GM20431 (cell line): ENCODE results near the gene PTPRN2.

Source experiments
- in situ Hi-C: fragments of 300-500 bp; cut with MseI, MboI; formaldehyde crosslinking; loops from one replicate; pipeline ENCODE4 v1.15.0; 2020; ENCODE audit warnings: low sequenced_read_pairs; ENCODE audit not compliant: unreplicated experiment

PTPRN2 gene

DNA sequence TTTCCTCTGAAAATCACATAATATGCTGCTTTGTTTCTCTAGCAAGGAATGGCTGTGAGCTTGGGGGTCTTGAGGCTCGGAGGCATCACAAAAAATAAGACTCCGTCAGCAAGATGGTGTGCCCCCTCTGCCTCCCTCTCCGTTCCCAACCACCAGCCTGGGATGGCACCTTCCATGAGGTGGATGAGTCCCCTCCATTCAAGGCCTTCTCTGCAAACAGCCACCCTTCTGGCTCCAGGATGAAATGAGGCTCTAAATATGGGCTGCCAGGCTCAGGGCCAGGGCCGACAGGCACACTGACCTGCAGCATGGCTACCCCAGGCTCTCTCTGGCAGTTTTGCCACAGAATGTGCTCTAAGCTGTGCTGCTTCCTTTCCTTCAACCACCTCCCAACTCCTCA lies 521.5 kb downstream of the PTPRN2 start:
- in situ Hi-C loops = loop anchor here (10.0 kb wide), 1 partner anchor 61 kb away; no protein-coding TSS in a partner anchor

DNA sequence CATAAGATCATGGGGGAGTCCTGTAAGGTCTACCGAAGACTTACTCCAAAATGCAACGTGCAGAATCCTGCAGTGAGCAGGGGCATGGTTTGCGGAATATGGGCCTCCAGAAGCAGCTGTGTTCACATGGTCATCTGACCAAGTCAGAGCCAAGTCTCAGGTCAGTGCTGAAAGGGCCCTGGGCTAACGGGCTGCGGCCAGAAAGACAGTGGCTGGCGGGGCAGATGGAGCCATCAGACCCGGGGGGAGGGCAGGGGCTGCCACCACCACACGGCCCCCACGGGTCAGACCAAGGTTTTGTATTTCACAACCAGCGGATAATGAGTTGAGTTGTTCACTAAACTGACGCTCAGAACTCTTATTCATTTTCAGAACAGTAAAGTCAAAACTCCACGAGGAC lies 522.3 kb downstream of the PTPRN2 start:
- in situ Hi-C loops = loop anchor here (10.0 kb wide), 1 partner anchor 61 kb away; no protein-coding TSS in a partner anchor

DNA sequence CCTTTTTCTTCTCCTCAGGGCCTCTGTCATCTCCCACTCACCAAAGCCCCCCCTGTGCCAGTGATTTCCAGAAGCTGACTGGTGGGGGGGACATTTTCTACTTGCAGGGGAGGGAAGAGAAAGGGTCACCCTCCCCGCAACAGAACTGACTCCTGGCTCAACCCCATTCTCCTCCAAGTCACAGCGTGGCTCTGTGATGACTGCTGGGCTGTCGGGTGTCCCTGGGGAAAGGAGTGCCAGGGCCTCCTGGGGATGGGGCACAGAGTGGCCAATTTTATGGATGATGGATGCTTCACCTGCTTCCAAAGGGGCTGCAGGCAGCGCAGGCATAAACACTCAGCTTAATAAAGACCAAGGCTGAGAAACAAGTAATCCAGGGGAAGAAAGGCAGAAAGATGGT lies 523.0 kb downstream of the PTPRN2 start:
- in situ Hi-C loops = loop anchor here (10.0 kb wide), 1 partner anchor 60 kb away; no protein-coding TSS in a partner anchor

DNA sequence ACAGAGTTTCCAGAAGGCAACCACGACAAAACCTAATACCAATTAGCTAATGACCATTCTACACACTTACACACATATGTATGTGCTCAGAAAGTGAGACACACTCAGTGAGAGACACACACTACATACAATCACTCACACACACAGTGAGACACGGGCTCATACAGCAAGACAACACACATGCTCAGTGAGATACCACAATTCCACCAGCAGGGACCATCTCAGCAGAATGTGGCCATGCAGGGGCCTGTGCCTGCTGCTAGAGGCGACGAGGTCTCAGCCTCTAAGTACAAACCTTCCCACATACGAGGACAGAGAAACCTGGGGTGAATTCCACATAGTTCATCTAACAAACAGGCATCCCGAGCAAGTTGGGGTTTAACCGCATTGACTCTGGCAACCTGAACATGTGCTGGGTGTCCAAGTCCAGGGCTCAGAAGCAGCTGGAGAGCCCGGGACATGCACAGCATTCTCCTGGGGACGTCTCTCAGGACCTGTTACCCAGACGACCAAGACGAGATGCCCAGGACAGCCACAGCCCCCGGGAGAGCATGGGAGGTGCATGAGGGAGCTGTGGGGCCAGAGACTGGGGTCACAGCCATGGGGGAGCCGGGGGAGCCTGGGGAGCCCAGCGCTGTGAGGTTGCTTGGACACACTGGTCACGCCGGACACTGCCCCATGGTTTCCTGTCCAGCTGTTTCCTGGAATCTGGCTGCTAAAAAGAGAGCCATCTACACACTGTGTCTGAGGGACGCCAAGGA lies 523.6 kb downstream of the PTPRN2 start:
- in situ Hi-C loops = loop anchor here (10.0 kb wide), 1 partner anchor 59 kb away; no protein-coding TSS in a partner anchor

DNA sequence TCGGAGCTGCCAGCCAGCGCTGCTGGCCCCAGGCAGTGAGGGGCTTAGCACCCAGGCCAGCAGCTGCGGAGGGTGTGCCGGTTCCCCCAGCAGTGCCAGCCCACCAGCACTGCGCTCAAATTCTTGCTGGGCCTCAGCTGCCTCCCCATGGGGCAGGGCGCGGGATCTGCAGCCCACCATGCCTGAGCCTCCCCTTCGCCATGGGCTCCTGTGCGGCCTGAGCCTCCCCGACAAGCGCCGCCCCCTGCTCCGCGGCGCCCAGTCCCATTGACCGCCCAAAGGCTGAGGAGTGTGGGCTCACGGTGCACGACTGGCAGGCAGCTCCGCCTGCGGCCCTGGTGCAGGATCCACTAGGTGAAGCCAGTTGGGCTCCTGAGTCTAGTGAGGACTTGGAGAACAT lies 525.0 kb downstream of the PTPRN2 start:
- in situ Hi-C loops = loop anchor here (10.0 kb wide), 1 partner anchor 58 kb away; no protein-coding TSS in a partner anchor

DNA sequence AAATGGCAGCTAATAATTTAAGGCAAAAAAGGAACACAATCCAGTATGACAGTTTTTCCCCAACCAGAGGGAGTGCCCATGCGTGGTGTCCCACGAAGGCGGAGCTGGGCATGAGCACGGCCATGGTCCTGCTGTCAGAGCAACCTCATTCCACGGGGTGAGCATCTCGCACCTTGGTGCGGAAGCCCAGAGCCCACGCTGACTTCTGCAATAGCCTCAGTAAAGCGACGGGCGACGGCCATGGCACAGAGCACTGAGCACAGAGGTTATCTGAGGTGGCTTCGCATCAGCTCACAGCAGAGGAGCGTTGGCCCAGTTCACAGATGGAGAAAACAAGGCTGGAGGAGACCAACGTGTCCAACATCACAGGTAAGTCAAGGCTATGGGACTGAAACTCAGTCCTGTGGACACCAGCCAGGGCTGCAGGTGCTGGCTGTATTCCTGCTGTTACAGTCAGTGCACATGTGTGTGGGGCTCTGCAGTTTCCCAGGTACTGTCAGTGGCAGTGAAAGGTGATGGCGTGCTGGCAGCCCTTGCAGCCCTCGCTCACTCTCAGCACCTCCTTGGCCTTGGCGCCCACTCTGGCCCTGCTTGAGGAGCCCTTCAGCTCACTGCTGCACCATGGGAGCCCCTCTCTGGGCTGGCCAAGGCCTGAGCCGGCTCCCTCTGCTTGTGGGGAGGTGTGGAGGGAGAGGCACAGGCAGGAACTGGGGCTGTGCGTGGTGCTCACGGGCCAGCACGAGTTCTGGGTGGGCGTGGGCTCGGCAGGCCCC lies 525.6 kb downstream of the PTPRN2 start:
- in situ Hi-C loops = loop anchor here (10.0 kb wide), 1 partner anchor 57 kb away; no protein-coding TSS in a partner anchor

DNA sequence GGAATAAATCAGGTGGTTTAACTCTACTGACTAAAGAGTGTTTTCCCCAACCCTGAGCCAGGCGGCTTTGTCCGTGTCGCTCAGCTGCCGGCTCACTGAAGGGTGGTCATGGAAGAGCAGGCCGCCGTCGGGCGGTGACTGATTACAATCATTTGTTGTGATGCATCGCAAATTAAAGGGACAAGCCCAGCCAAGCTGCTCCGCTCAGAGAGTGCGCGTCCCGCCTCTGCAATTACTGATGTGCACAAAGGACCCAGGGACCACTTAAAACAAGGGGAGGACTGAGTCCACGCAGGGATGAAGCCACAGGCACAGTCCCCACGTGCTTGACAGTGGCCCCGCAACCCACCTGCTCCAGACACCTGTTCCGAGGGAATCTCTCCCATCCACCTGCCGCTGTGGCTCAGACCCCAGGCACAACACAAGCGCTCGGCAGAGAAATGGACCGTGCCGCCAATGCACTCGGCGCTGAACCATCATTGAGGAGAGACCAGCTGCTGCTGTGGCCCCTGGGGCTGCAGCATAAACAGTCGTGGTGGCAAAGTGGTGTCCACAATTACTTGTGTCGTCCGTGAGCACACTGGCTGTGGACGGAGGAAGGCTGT lies 526.5 kb downstream of the PTPRN2 start:
- in situ Hi-C loops = loop anchor here (10.0 kb wide), 1 partner anchor 56 kb away; no protein-coding TSS in a partner anchor

DNA sequence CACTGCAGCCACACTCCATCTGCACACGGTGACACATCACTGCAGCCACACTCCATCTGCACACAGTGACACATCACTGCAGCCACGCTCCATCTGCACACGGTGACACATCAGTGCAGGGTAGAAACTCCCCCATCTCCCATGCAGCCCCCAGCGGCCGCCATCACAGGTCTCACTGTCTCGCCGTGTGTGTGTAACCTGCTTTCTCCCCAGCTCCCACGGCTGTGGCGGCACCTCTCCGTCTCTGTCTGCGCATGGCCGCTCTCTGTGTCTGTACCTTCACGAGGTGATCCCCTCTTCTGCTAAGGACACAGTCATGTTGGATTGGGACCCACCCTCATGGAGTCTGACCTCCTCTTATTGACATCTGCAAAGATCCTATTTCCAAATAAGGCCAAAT lies 527.4 kb downstream of the PTPRN2 start:
- in situ Hi-C loops = loop anchor here (10.0 kb wide), 1 partner anchor 55 kb away; no protein-coding TSS in a partner anchor

DNA sequence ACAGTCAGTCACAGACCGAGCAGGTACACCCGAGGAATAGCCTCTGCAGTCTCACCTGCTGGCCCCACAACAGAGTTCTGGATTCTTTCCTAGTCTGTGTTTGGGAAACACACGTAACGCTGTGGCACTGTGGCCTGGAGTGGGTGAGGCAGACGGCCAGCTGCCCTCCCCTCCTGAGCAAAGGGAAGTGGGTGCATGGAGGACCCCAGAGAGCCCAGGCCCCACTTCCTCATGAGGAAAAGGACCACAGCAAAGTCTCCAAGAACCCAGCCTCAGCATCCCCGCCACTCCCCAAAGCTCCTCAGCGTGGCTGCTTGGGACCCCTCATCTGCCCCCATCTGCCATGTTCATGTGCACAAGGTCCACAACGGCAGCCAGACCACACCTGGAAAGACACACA lies 530.2 kb downstream of the PTPRN2 start:
- in situ Hi-C loops = no loop called here

DNA sequence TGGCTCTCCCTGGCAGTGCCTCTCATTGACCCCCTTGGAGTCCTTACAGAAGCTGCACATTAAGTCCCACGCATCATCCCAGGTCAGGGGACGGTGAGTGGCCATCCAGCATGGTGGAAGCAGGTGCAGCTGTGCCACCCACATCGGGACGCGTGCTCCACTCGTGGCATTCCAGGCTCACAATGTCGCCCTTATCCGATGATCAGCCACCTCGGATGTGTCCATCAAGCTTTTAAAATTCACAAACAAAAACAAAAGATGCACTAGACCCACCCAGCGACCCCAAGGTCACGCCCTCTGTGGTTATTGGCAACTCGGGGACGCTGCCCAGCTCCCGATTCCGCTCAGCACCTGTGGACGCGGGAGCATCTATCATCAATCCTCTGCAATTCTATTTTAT lies 530.9 kb downstream of the PTPRN2 start:
- in situ Hi-C loops = no loop called here

DNA sequence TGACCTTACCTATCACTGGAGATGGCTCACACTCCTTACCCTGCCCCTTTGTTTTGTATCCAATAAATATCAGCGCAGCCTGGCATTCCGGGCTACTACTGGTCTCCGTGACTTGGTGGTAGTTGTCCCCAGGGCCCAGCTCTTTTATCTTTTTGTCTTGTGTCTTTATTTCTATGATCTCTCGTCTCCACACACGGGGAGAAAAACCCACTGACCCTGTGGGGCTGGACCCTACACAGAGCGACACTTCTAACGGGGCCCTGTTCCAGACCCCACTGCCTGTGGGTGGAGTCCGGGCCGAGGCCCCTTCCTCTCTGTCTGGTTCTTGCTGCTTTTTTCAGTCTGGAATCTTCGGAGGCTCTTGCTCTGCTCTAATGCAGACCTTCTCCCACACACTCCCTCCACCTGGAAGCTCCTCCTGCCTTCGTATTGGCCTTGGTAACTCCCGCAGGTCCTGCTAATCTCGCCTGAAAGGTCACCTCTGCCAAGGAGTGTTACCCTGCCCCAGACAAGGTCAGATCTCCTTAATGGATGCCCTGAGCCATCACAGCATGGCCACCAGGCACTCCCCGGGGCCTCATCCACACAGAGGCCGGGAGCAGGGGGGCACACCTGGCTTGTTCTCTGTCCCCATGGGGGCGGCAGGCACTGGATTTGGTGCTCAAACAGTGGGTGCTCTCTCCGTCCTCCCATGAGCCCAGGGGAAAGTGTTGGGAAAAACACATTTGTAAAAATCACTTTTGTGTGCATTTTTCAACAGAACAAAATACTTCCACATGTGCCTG lies 531.7 kb downstream of the PTPRN2 start:
- in situ Hi-C loops = no loop called here

DNA sequence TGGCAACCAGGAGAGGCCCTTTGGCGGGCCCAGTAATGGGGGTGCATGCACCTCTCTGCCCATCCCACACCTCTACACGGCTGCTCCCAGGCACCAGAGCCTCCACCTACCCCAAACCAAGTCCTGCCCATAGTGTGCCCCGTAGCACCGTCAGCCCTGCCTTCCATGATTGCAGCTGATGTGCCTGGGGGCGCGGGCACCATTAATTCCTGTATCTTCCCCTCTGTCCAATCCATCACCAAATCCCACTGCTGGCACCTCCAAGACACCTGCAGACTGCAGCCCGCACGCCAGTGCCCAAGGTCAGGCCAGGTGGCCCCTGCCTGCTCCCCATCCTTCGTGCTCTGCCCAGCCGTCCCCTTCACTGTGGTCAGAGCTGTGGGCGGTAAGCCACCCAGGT lies 533.0 kb downstream of the PTPRN2 start:
- in situ Hi-C loops = no loop called here

DNA sequence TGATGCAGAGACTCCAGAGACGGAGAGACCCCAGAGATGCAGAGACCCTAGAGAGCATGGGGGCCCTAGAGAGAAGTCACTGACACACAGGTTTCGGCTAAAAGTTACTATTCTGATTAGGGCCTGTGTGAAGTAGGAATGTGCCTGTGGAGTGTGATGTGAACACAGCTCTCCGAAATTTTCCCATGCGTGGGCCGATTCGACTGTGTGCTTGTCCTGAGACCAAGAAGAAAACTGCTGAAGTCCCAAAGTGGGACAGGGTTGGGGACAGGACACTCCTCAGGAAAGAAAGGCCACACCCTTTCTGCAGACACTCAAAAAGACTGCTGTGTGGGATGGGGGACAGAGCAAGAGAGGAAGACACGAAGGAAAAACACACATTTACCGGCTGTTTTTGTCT lies 533.5 kb downstream of the PTPRN2 start:
- in situ Hi-C loops = no loop called here

DNA sequence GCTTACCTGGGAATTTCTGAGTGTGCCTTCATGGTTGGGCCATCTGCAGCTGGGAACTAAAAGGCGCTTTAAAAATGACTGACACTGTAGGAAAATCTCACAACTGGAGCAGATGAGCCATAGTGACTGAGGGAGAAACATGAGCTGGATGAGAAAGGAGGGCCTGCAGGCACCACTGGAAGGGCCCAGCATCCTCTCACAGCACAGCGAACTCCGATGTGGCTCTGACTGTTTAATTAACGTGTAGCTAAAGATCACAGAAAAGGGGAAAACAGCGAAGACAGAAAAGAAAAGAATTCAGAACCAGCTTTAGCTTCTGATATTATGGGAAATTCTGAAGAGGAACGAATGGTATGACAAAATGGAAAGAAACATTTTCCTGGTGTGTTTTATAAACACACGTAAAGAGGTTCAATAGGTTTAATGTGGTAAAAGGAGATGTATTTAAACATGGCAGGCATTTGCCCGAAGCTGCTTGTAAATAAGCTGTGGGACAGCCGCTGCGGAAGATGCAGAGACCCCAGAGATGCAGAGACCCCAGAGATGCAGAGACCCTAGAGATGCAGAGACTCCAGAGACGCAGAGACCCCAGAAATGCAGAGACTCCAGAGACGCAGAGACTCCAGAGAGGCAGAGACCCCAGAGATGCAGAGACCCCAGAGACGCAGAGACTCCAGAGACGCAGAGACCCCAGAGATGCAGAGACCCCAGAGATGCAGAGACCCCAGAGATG lies 534.3 kb downstream of the PTPRN2 start:
- in situ Hi-C loops = no loop called here

DNA sequence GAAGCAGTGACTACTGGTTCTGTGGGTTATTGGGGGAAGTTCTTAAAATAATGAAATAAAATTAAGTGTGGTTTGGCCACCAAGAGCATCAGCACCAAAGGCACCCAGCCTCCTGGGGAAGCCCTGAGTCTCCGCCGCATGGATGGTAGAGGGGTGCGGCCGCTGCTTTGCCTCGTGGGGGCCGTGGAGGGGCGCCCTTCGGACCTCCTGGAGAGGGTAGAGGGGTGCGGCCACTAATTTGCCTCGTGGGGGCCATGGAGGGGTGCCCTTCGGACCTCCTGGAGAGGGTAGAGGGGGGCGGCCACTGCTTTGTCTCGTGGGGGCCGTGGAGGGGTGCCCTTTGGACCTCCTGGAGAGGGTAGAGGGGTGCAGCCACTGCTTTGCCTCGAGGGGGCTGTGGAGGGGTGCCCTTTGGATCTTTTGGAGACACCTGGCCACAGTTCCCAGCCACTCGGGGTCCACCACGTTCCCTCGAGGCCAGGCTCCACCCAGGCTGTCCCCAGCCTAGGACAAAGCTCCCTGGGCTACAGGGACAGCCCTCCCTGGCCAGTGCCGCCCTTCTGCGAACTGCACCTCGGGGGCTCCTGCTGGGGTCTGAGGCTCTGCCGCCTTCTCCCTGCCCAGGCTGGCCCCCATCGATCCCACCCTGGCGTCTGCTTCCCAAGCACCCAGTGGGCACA lies 535.1 kb downstream of the PTPRN2 start:
- in situ Hi-C loops = no loop called here

DNA sequence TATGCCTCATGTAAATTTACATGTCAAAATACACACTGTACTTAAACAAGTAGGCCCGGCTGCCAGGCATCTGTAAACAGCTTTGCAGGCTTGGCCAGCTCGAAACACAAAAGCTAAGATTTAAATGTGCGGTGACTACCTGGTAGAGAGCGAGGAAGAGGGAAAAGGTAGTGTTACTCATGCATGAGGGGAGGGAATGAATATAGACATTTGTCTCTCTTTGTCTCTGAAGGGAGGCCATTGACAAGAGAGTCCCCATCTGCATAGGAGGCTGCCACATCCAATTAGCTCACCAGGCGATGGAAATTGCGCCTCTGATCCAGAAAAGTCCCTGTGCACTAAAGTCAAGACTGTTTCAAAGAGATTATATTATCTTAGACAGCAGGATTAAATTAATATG lies 535.8 kb downstream of the PTPRN2 start:
- in situ Hi-C loops = no loop called here

DNA sequence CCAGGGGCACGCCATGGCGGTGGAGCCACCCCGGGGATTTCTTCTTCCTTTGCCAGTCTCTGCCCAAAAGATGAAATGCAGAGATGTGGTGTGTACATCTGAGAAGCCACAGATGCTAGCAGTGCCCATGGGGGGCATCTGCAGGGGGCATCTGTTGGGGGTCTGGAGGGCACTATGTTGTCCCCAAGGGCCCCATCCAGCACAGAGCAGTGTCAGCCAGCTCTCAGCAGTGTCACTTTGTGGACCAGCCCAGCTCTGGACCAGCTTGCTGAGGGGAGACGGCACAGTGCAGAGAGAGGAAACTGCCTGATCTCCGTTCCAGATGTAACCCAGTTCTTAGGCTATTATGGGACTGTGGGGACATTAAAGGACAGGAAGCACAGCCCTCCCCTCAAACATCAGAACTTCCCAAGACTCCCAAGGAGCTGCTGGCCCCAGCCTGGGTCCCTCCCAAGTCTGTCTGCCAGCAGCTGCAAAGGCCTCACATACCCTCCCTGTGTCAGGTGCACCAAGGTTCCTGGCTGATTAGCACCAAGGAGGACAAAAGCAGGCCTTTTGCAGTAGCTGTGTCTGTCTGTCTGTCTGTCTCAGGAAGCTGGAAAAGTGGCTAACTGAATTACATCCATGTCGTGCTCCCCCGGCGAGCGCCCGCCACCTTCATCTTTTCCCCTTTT lies 536.5 kb downstream of the PTPRN2 start:
- in situ Hi-C loops = no loop called here

DNA sequence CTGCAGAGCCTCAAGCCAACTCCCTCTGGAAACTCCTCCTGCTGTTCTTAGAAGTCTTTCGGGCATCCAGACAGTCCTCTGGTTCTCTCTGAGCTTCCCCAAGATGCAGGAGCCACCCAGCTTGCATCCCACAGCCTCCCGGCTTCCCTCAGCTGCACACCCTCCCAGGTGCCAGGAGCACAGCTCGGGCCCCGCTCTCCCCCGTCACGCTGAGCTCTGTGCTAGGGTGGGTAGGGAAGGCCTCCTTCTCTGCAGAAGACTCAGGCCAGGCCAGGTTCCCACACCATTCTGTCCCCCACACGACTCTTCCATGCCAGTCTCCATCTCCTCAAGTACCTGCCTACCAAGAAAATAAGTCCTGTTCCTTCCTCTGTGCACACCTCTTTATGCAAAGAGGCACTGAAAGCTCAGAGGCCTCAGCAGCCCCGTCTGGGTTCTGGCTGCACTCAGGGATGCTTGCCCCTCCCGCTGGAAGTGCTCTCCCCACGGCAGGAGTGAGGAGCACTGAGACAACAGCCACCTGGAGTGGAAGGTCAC lies 537.1 kb downstream of the PTPRN2 start:
- in situ Hi-C loops = no loop called here
